Measurements from ENCODE around the gene SLC39A11.

SLC39A11 gene

DNA sequence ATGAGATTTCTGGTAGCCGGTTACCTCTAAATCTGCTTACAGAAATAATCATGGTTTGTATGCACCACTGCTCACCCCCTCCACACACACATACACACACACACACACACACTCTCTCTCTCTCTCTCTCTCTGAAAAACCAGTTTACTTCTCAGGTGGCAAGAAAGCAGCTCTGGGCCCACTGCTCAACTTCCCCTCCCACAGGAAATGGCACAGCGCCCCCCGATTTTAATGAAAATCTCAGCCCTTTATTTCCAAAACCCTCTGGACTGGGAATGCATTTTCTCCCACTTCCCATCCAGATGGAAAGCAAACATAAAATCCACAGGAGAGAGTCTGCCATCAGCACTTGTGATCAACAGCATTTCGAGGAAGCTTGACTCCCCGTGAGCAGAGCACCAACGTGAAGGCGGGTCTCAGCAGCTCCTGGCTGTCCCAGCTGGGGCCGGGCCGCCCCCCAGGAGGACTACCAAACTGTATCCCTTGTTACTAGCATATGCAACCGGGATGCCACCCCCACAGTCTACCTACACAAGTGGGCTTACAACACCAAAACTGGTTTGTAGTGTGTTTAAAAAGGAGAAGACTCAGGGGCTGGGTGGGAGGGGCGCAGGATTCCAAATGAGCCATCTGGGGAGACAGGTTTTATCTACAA lies 121.1 kb downstream of the SLC39A11 start:
- DNase-seq = no peak

DNA sequence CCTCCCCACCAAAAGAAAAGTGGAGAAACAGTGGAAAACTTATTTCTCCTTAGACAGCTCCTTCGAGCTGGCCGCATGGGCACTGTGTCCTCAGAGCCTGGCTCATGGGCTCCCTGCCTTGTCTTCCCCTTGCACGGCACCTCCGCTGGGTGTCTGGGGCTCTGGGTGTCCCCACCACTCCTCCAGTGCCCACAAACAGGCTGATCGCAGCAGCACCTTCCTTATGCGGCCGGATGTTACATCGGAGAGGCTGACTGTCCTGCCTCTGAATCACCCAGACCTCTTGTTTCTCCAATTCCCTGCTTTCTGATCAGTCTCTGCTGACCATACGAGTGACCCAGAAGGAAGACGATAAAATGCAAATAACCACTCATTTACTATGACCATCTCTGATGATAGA lies 121.7 kb downstream of the SLC39A11 start:
- no peak for DNase-seq

- DNase-seq = no peak
Observed at GRCh38 chr17:72970246-72970645, 122.2 kb downstream of the SLC39A11 start.

GRCh38 chr17:72969293-72969906 lies 123.1 kb downstream of the SLC39A11 start:
- no peak for DNase-seq

- DNase-seq = no peak
Observed at GRCh38 chr17:72968798-72969197, 123.7 kb downstream of the SLC39A11 start.

- no peak for DNase-seq
Observed at GRCh38 chr17:72967977-72968585, 124.4 kb downstream of the SLC39A11 start.

DNA sequence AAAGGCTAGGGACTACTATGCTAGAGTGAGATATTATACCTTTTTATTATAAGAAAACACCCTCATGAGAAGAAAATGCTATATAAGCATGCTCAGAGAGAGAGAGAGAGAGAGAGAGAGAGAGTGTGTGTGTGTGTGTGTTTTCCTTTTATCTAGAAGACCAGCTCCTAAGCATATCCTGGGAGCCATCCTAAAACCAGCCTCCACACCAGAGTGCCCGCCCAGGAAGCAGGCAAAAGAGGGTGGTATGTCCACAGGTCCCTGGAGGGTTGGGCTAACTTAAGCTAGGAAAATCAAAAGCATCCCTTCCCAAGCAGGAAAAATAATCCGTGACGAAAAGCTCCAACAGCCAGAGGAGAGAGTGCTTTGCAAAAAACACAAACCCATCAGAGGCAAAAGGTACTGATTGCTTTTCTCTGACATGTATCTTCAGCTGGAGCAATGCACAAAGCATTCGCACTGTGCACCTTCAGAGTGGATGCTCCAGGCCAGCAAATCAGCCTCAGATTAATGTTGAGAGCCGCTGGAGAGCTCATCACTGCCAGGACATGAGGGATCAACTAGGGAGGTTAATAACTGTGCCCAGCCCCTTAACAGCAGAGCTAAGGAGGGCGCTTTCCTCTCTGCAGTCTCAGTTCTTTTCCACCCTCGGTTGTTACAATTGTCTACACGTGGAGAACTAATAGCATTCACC lies 125.1 kb downstream of the SLC39A11 start:
- no peak for DNase-seq

DNA sequence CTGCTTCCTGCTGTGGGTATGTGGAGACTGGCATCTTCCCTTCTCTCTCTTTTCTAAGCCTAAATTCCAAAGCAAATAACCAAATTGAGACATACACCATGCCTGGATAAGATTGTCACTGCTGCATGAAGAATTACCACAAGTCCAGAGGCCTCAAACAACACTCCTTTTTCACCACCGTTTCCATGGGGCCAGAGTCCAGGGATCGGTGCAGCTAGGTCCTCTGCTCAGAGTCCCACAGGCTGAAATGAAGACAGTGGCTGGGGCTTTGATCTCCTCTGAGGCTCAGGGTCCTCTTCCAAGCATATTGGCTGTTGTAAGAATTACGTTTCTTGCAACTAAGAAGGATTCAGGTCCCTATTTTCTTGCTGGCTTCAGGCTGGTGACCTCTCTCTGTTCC lies 130.4 kb downstream of the SLC39A11 start:
- DNase-seq = no peak

DNA sequence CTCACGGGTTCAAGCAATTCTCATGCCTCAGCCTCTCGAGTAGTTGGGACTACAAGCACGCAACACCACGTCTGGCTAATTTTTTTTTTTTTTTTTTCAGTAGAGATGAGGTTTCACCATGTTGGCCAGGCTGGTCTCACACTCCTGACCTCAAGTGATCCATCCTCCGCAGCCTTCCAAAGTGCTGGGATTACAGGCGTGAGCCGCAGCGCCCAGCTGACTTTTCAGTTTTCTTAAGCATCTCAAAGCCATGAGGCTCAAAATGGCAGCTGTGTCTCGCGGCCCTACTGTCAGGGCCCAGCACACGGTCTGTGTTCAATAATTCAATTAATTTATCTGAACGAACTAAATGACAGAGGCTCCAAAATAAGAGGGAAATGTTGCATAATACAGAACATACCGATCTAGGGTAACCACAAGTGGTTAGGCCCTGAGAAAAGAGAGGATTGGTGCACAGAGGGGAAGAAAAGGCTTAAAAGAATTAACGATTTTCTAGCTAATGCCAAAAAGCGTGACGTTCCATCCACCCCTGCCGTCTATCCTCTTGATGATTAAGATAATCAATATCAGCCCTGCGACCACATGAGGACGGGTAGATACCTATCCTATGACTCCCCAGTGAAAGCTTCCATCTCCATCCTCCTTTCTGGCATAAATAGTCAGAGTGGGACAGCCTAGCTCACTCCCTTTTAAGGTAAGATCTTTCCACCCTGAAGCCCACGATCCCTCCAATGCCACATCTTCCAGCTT lies 136.9 kb downstream of the SLC39A11 start:
- DNase-seq = no peak

GRCh38 chr17:72954579-72954978 lies 137.9 kb downstream of the SLC39A11 start:
- no peak for DNase-seq

DNA sequence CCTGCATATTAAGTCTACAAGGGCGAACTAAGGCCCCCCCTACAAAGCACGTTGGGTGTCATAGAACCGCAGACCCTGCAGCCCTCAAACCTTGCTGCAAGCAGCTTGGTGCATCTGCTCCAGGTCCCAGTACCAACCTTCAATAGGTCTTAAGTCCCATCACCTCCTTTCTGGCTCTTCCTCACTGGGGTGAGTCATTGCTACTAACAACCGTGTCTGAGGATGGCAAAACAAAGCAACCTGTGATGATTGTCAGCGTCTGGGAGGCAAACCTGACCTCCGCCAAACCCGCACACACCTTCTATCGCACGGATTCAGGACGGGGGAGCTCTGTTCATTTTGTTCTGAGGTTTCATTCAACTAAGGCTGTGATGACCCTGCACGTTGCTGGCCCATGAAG lies 138.9 kb downstream of the SLC39A11 start:
- DNase-seq = no peak

GRCh38 chr17:72952641-72953315 lies 139.7 kb downstream of the SLC39A11 start:
- DNase-seq = no peak

GRCh38 chr17:72952220-72952619 lies 140.3 kb downstream of the SLC39A11 start:
- DNase-seq = no peak

DNA sequence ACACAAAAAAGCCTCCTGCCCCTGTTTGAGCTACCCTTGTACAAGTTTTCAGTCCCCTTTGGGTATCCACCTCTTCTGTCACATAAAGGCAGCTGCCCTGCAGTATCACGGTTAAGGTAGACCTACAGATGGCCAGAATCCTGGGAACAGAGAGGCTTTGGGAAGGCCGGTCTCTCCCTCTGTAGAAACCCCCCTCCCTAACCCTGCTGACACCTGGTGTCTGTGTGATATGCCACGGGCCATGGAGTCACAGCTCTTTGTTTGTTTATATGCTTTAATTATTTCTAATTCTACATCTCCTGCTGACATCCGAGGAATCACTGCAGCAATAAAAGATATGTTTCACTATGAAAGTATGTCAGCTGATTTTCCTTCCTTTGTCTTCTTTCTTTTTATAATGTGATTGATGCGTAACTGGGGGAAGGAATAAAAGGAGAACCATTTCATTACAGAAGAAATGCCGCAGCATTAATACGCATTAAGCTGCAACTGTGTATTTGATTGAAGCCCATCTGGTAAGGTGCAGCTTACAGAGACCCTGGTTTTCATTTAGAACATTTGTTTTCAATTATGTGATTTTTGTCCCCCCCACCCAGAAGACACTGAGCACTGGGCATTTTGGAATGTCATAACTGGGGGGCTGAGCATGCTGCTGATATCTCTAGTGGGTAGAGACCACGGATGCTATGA lies 142.1 kb downstream of the SLC39A11 start:
- peak; percentile 38 for DNase-seq

DNA sequence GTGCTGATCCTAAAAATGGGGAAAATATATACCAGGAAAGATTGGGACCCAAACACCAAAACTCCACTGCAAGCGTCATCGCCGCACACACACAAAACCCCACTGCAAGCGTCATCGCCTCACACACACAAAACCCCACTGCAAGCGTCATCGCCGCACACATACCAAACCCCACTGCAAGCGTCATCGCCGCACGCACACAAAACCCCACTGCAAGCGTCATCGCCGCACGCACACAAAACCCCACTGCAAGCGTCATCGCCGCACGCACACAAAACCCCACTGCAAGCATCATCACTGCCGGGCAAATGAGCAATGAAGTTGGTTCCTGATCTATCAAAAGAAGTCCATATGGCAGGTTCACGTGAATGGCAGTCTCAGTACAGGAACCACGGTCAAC lies 144.4 kb downstream of the SLC39A11 start:
- DNase-seq = no peak

DNA sequence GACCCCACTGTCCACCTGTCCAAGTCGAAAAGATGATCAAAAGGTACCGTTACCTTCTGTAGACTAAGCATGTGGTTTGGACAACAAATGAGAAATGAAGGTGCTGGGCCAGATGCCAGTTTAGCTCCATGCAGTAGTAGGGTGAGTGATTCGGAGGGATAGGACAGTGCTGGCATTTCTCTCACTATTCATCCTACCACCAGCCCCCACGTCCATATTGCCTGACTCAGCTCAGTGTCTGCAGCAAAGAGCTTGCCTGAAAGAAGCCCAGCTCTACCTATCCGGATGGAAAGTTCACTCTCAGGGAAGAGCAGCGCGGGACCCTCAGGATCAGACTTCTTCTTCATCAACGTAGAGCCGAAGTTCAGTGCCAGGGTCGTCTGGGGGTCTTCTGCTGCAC lies 145.0 kb downstream of the SLC39A11 start:
- DNase-seq = no peak

- DNase-seq = no peak
Observed at GRCh38 chr17:72946696-72947095, 145.8 kb downstream of the SLC39A11 start.

DNA sequence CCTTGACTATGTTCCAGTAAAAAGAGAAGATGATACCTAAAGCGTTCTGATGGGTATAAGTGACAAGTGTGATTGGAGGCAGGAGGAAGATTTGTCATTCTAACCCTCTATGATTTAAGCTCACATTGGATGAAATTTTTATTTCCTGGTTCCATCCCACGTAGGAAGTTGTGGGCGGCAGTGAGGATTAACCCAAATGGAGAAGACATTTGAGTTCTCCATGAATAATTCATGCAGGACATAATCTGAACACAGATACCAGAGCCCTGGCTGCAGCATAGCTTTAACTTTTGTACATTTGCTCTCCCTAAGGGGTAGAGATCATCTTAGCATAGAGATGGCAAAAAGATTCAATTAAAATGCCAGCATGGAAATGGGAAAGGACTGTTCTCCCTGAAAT lies 146.3 kb downstream of the SLC39A11 start:
- DNase-seq = no peak

DNA sequence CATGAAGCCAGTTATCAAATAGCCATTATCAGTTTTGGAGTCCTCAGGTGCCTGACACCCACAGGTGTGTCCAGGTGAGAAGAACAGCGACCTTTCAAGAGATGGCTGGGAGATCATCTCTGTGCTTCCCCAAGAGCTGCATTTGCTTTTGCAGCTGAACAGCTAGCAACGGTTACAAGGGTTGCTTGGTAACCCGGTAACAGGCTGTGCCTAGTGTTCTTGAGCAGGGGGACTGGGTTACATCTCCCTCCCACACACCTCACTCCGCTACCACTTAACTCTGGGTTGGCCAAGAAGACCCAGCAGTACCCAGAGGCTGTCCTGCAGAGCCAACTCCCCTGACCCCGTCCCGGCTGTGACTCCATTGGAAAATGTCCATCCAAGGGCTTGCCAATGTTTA lies 147.0 kb downstream of the SLC39A11 start:
- DNase-seq = no peak

GRCh38 chr17:72943826-72944689 lies 148.4 kb downstream of the SLC39A11 start:
- DNase-seq = no peak

DNA sequence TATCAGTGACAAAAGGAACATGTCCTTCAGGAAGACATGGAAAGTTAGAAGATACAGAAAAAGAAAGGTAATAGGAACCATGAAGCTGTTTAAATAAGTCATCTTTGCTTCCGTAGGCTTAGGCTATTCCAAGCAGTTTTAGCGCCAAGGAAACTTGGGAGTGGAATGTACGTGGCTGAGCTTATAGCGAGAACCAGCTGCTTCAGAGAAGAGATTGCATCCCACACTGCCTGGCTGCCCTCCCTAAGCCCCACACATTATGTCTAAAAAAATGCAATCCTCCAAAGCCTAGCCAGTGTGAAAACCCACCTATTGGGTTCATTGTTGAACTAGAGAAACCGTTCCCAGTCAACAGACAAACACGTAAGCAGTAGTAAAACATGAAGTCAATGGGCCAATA lies 149.9 kb downstream of the SLC39A11 start:
- no peak for DNase-seq

Measured in NCI-H2171 (cell line).